Mucosa of descending colon (tissue), 3 donors: ENCODE data around the gene SCAMP1. TPM values are rescaled to one million over a fixed set of nuclear protein-coding genes. Genes with fewer than 3 reads are reported as not detected.
"Not testable (repeated sequence)": the region's sequence is repeated elsewhere in the genome, so short reads cannot be mapped to it uniquely, and the experiment has no call there.

Experiments used
- ATAC-seq: fragments of 200-7000 bp; cut with Tn5 transposase; one replicate; pipeline ENCODE4 v1.9.1; 2020; ENCODE audit warnings: mild to moderate bottlenecking, moderate library complexity
- DNase-seq, 3 donors: peaks; one replicate each; pipeline ENCODE4 v3.0.0-alpha.2; 2020
- H3K36me3 ChIP-seq: fragments of 200-600 bp; one replicate; pipeline ENCODE4 v1.8.0; 2021; ENCODE audit warnings: low read depth, mild to moderate bottlenecking
- H3K4me1 ChIP-seq: fragments of 200-600 bp; one replicate; pipeline ENCODE4 v1.8.0; 2021; ENCODE audit warnings: low read depth, mild to moderate bottlenecking
- H3K4me3 ChIP-seq: fragments of 200-600 bp; one replicate; pipeline ENCODE4 v1.8.0; 2021; ENCODE audit warnings: mild to moderate bottlenecking
- H3K9me3 ChIP-seq: fragments of 200-600 bp; one replicate; pipeline ENCODE4 v1.8.0; 2021; ENCODE audit warnings: mild to moderate bottlenecking
- intact Hi-C, 2 donors: fragments of 100-400 bp; cut with DNase I in 1 of 2; cut with micrococcal nuclease in 1 of 2; formaldehyde crosslinking; loops; one replicate each; pipeline versions ENCODE4 v1.11.0 to v1.11.1; 2022; cut with DNase I, micrococcal nuclease
- total RNA-seq, 3 donors: library from RNA; stranded (reverse); fragmentation: NEBNext Ultra II Directional in 2 of 3; extraction: Animal tissue kit (Norgen Biotek cat#: 25700) in 2 of 3; gene quantifications; one replicate each; pipeline versions ENCODE4 v1.2.1 to v1.2.4, GENCODE V29; 2021 to 2023
- TF ChIP-seq, protein P1 (sequence below): fragments of 200-600 bp; IDR thresholded peaks from one replicate; pipeline ENCODE4 v1.8.0; 2022; ENCODE audit warnings: antibody characterized with exemption, mild to moderate bottlenecking
- donor health status: DM: no; HTN: no; CAD: no; lungs with moderate emphysema.
- donor health status: DM: no; HTN: no; CAD: no.
- donor health status: DM: no; HTN: yes; CAD: no.

The SCAMP1 gene
- total RNA-seq, 3 donors from 2014 or later, result 23.5 to 41.7 (median 36.1) TPM

DNA sequence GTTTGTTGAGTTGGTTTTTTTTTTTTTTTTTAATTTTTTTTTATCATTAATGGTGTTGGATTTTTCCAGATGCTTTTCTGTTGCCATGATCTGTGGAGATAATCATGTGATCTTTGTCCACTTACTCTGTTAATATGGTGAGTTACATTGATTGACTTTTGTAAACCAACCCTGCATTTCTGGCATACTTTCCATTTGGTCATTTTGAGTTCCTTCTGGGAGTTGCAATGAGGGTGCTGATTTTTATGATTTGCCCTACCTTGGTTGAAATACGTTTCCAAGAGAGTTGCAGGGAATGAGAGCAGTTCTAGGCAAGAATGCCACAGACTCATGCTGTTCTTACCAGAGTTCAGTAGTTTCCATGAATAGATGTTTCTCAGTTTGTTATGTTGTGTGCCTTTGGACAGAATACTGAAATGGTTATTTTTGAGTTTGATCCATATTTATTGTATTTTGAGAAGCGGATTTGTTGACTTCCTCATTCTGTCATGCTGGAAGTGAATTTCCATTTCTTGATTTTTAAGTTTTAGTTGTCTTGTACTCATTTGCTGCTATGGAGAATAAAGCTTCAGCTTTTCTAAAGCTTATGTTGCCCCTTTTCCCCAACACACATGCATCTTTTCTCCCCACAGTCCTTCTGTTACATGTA, 69.0 kb downstream of the SCAMP1 start:
- intact Hi-C loops, result no loop called here
- Histone ChIP-seq H3K4me3 (no peak overlapping the region), H3K4me1 (no peaks in the 10 kb centered on the region), H3K9me3 (no peaks in the 10 kb centered on the region), H3K36me3 (no peaks in the 10 kb centered on the region)
- DNase-seq, result no peak
- ATAC-seq, result no peak
- TF ChIP-seq, protein P1, sequence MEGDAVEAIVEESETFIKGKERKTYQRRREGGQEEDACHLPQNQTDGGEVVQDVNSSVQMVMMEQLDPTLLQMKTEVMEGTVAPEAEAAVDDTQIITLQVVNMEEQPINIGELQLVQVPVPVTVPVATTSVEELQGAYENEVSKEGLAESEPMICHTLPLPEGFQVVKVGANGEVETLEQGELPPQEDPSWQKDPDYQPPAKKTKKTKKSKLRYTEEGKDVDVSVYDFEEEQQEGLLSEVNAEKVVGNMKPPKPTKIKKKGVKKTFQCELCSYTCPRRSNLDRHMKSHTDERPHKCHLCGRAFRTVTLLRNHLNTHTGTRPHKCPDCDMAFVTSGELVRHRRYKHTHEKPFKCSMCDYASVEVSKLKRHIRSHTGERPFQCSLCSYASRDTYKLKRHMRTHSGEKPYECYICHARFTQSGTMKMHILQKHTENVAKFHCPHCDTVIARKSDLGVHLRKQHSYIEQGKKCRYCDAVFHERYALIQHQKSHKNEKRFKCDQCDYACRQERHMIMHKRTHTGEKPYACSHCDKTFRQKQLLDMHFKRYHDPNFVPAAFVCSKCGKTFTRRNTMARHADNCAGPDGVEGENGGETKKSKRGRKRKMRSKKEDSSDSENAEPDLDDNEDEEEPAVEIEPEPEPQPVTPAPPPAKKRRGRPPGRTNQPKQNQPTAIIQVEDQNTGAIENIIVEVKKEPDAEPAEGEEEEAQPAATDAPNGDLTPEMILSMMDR, result no peak

DNA sequence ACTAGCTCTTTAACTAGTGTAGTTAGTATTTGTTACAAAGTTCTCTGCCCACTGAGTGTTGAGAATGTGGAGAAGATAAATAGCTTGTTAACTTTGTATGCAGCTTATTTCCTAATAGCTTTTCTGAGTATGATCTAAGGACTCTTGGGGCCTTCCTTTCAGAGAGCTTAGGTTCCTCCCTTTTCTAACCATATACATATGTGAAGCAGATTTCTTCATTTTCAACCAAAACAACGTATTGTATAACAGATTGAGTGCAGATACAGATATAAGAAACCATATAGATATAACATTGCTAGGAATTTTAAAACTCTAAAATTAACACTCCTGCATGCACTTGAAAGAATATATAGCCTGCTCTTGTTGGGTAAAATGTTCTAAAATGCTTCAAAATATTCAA, 70.4 kb downstream of the SCAMP1 start:
- TF ChIP-seq, protein P1, result no peak
- Histone ChIP-seq H3K9me3 (no peaks in the 10 kb centered on the region), H3K4me3 (no peak overlapping the region), H3K4me1 (no peaks in the 10 kb centered on the region), H3K36me3 (no peaks in the 10 kb centered on the region)
- DNase-seq (no peak), ATAC-seq (no peak)
- intact Hi-C loops, result no loop called here

DNA sequence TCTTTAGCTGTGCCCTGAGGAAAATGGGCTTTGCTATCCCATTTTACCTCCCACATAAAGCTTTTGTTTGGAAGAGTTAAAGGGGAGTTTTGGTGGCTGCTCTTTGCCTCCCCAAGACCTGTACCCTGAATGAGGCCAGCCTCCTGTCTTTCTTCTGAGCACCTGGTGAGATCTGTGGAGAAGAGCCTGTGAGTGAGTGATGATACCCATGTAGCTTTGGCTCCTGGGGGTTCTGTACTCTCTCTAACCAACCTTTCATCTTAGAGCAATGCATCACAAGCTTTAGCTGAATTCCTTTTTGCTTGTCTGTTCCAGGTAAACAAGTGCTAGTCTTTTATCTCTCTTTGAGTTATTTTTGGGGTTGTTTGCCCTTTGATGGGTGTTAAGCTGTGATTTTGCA, 73.6 kb downstream of the SCAMP1 start:
- no peaks in the 10 kb centered on the region for H3K36me3 ChIP-seq
- no peaks in the 10 kb centered on the region for H3K9me3 ChIP-seq
- H3K4me1 ChIP-seq, result no peaks in the 10 kb centered on the region
- ATAC-seq (no peak), DNase-seq (no peak)
- H3K4me3 ChIP-seq, result no peak overlapping the region
- TF ChIP-seq, protein P1, result no peak
- intact Hi-C loops, result no loop called here

DNA sequence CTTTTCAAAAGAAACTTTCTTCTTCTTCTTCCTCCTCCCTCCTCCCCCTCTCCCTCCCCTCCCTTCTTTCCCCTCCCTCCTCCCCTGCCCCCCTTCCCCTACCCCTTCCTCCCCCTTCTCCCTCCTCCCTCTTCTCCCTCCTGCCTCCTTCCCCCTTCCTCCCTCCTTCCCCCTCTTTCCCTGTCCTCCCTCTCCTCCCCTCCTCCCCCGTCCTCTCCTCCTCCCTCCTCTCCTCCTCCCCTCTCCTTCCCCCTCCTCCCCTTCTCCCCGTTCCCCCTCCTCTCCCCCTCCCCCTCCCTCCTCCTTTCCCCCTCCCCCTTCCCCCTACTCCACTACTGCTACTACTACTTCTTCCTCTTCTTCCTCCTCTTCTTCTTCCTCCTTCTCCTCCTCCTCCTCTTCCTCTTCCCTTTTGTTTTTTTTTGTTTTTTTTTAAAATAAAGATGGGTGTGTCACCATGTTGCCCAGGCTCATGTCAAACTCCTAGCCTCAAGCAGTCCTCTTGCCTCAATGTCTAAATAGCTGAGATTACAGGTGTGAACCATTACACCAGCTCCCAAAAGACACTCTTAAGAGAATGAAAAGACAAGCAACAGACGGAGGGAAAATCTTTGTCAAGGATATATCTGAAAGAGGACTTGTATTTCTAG, 87.5 kb downstream of the SCAMP1 start:
- no peaks in the 10 kb centered on the region for H3K36me3 ChIP-seq
- intact Hi-C loops, result no loop called here
- ATAC-seq, result no peak

DNA sequence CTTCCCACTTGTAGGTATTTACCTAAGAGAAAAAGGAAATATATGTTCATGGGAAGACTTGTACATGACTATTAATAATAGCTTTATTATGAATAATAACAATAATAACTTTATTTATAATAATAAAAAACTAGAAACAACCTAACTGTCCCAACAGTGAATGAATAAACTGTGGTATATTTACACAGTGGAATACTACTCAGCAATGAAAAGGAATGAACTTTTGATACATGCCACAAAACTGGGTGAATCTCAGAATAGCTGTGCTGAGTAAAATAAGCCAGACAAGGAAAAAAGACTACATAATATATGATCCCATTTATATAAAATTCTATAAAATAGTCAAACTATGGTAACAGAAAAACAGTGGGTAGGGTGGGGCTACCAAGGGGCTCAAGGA, 88.7 kb downstream of the SCAMP1 start:
- no peak for DNase-seq
- TF ChIP-seq, protein P1, result no peak
- Histone ChIP-seq H3K4me1 (no peaks in the 10 kb centered on the region), H3K9me3 (no peaks in the 10 kb centered on the region), H3K36me3 (no peaks in the 10 kb centered on the region), H3K4me3 (no peak overlapping the region)
- intact Hi-C loops, result no loop called here
- no peak for ATAC-seq

More for the DNA sequence above, 87.5 kb downstream of the SCAMP1 start:
- Histone ChIP-seq H3K4me1 (no peaks in the 10 kb centered on the region), H3K4me3 (no peak overlapping the region), H3K9me3 (no peaks in the 10 kb centered on the region)
- no peak for DNase-seq
- TF ChIP-seq, protein P1, result no peak

DNA sequence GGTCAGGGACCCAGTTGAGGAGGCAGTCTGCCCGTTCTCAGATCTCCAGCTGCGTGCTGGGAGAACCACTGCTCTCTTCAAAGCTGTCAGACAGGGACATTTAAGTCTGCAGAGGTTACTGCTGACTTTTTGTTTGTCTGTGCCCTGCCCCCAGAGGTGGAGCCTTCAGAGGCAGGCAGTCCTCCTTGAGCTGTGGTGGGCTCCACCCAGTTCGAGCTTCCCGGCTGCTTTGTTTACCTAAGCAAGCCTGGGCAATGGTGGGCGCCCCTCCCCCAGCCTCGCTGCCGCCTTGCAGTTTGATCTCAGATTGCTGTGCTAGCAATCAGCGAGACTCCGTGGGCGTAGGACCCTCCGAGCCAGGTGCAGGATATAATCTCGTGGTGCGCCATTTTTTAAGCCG, 97.1 kb downstream of the SCAMP1 start:
- H3K36me3 ChIP-seq, intact Hi-C loops, H3K9me3 ChIP-seq, H3K4me1 ChIP-seq, ATAC-seq, DNase-seq, H3K4me3 ChIP-seq: not testable (repeated sequence)
